OCI-LY7 (cell line): ENCODE measurements around the gene RPH3AL.

ENCODE experiments used
- CTCF ChIP-seq: fragments of 200-600 bp; sonication (generic); conservative IDR thresholded peaks from 2 replicates; pipeline ENCODE4 v1.5.1; 2014; ENCODE audit warnings: mild to moderate bottlenecking, antibody characterized with exemption, low read length, moderate library complexity, mixed read lengths
- EZH2phosphoT487 ChIP-seq: fragments of 200-600 bp; sonication (generic); IDR thresholded peaks from 2 replicates; pipeline ENCODE4 v1.6.1; 2018; ENCODE audit warnings: low read depth, borderline replicate concordance, mild to moderate bottlenecking, mixed run types, antibody characterized with exemption, low read length, moderate library complexity, mixed read lengths

DNA sequence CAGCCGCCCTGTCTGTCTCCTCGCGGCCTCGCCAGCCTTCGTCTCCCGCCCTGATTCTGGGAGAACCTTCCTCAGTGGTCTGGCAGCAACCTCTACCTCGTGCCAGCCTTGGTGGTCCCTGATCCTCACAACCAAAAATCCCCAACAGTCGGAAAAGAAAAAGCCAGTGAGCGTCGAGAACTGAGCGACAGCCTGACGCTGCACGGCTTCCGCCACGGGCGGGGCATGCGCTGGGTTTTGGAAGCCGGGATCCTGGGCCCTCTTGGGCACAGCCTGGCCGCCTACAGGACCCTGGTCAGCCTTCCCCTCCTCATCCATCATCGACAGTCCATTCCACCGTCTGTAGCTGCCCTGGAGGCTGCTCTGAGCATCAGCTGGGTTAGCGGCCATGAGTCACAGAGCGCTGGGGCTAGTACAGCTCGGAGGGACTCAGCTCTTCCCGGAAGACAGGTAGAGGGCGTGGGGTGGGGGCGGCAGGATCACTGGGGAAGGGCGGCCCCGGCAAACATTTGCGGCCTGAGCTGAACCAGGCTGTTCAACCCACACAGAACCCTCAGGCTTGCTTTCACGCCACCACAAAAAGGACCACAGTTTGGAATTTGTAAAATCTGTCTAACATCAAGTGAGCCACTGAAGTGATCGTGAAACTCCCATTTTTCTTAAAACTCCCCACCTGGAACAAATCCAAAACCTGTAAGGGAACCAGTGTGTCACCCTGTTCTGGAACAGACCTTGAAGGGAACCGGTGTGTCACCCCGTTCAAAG is 115.8 kb downstream of the RPH3AL start:
- TF ChIP-seq CTCF: no peak
- TF ChIP-seq EZH2phosphoT487: no peak
